ENCODE measurements around the gene TBC1D1. TPM values are rescaled to one million over a fixed set of nuclear protein-coding genes. Genes with fewer than 3 reads are reported as not detected.

Gene TBC1D1
- polyA plus RNA-seq, 1 donor from 2014 or later = 23.2 TPM

DNA sequence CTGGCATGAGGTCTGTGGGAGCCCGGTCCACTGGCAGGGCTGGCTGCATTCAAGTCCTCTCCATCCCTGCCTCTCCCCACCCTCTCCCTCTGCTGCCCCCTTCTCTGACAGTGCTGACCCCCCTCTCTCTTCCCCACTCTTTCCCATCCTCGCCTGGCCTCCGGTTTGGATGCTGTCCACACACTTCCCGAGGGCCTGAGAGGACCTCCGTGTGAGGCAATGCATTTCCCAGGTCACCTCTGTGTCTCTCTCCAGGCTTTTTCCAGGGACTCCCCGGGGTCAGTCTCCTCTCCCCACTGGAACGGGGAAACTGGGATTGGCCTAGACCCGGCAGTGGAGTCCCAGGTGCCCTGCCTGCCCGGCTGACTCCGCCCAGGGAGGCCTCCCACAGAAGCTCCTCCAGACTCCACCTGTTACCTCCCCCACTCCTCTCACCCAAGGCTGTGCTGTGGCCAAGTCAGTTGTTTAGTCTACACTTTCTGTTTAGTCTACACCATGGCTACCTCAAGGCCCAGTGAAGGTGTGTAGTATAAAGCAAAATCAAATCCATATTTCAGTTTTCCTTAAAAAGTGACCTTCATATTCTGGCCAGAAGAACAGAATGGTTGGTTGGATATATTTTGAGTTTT, 216.1 kb downstream of the TBC1D1 start:
- Histone ChIP-seq H3K9me2 (ENCODE audit: insufficient read depth, low read length) (no peaks in the 10 kb centered on the region), H3K9me3 (ENCODE audit: low read length) (no peaks in the 10 kb centered on the region), H3F3A (ENCODE audit: insufficient read depth, low read length, poor library complexity, severe bottlenecking) (no peaks in the 10 kb centered on the region), H3K27ac (ENCODE audit: low read length) (no peak overlapping the region), H2AFZ (ENCODE audit: low read depth, low read length) (no peak overlapping the region), H3K27me3 (ENCODE audit: insufficient read depth, low read depth, low read length) (no peaks in the 10 kb centered on the region), H3K36me3 (ENCODE audit: insufficient read depth, low read length) (no peaks in the 10 kb centered on the region), H3K79me2 (replicated peaks; ENCODE audit: insufficient read depth, low read length) (no peaks in the 10 kb centered on the region), H4K20me1 (ENCODE audit: insufficient read depth) (no peaks in the 10 kb centered on the region), H3K4me2 (ENCODE audit: low read length) (no peak overlapping the region), H3K4me3 (ENCODE audit: low read length) (no peak overlapping the region), H3K9ac (ENCODE audit: low read length) (no peak overlapping the region)
- TF ChIP-seq EP300 (conservative IDR thresholded peaks at IDR 0.05; ENCODE audit: poor library complexity, severe bottlenecking) (no peak), SMC3 (conservative IDR thresholded peaks at IDR 0.05; ENCODE audit: poor library complexity) (no peak), TAF1 (IDR thresholded peaks at IDR 0.05; ENCODE audit: low read depth) (no peak), POLR2AphosphoS5 (IDR thresholded peaks at IDR 0.05) (no peak), MXI1 (conservative IDR thresholded peaks at IDR 0.05; ENCODE audit: poor library complexity, severe bottlenecking) (no peak), RAD21 (conservative IDR thresholded peaks at IDR 0.05) (no peak), EZH2 (IDR thresholded peaks at IDR 0.05; ENCODE audit: borderline replicate concordance, insufficient read depth, low read length, poor library complexity, severe bottlenecking) (no peak), REST (IDR thresholded peaks at IDR 0.05; ENCODE audit: borderline replicate concordance) (no peak)
- TF ChIP-seq, protein P1, sequence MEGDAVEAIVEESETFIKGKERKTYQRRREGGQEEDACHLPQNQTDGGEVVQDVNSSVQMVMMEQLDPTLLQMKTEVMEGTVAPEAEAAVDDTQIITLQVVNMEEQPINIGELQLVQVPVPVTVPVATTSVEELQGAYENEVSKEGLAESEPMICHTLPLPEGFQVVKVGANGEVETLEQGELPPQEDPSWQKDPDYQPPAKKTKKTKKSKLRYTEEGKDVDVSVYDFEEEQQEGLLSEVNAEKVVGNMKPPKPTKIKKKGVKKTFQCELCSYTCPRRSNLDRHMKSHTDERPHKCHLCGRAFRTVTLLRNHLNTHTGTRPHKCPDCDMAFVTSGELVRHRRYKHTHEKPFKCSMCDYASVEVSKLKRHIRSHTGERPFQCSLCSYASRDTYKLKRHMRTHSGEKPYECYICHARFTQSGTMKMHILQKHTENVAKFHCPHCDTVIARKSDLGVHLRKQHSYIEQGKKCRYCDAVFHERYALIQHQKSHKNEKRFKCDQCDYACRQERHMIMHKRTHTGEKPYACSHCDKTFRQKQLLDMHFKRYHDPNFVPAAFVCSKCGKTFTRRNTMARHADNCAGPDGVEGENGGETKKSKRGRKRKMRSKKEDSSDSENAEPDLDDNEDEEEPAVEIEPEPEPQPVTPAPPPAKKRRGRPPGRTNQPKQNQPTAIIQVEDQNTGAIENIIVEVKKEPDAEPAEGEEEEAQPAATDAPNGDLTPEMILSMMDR (IDR thresholded peaks at IDR 0.05; ENCODE audit: poor library complexity, severe bottlenecking) = no peak

DNA sequence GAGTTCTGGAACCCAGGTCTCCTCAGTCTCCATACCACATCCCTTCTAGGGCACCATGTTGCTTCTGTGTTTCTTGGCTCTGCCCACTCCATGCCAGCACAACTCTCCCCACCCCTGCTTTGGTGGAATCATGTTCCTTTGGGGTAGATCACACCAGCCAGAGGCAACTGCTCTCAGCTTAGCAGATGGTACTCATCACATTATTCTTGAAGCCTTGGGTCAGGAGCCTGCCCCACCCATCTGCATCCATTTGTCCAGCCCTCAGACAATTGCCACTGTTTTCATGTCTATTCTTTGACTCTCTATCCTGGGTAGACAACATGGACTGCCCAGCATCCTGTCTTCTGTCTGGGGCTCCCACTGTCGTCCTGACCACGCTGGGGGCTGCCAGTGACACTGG, 216.9 kb downstream of the TBC1D1 start:
- H2AFZ ChIP-seq (ENCODE audit: low read depth, low read length) = no peak overlapping the region
- no peaks in the 10 kb centered on the region for H3F3A ChIP-seq (ENCODE audit: insufficient read depth, low read length, poor library complexity, severe bottlenecking)
- H4K20me1 ChIP-seq (ENCODE audit: insufficient read depth) = no peaks in the 10 kb centered on the region
- no peaks in the 10 kb centered on the region for H3K9me3 ChIP-seq (ENCODE audit: low read length)
- no peaks in the 10 kb centered on the region for H3K36me3 ChIP-seq (ENCODE audit: insufficient read depth, low read length)
- TF ChIP-seq EP300 (conservative IDR thresholded peaks at IDR 0.05; ENCODE audit: poor library complexity, severe bottlenecking) (no peak), RAD21 (conservative IDR thresholded peaks at IDR 0.05) (no peak), MXI1 (conservative IDR thresholded peaks at IDR 0.05; ENCODE audit: poor library complexity, severe bottlenecking) (no peak), POLR2AphosphoS5 (IDR thresholded peaks at IDR 0.05) (no peak), SMC3 (conservative IDR thresholded peaks at IDR 0.05; ENCODE audit: poor library complexity) (no peak), EZH2 (IDR thresholded peaks at IDR 0.05; ENCODE audit: borderline replicate concordance, insufficient read depth, low read length, poor library complexity, severe bottlenecking) (no peak), TAF1 (IDR thresholded peaks at IDR 0.05; ENCODE audit: low read depth) (no peak), REST (IDR thresholded peaks at IDR 0.05; ENCODE audit: borderline replicate concordance) (no peak)
- TF ChIP-seq, protein P1 (IDR thresholded peaks at IDR 0.05; ENCODE audit: poor library complexity, severe bottlenecking) = no peak
- H3K27me3 ChIP-seq (ENCODE audit: insufficient read depth, low read depth, low read length) = no peaks in the 10 kb centered on the region
- H3K4me3 ChIP-seq (ENCODE audit: low read length) = no peak overlapping the region
- no peaks in the 10 kb centered on the region for H3K9me2 ChIP-seq (ENCODE audit: insufficient read depth, low read length)
- no peak overlapping the region for H3K9ac ChIP-seq (ENCODE audit: low read length)
- H3K27ac ChIP-seq (ENCODE audit: low read length) = no peak overlapping the region
- H3K4me2 ChIP-seq (ENCODE audit: low read length) = no peak overlapping the region
- H3K79me2 ChIP-seq (replicated peaks; ENCODE audit: insufficient read depth, low read length) = no peaks in the 10 kb centered on the region

Measured in neural cell (in vitro differentiated cells).